22Rv1 (cell line): Measurements from ENCODE around the gene TRIM37.

Source experiments
- ZFX ChIP-seq: fragments of 450-650 bp; IDR thresholded peaks from 2 replicates; pipeline ENCODE4 v1.6.1; 2017; ENCODE audit warnings: antibody characterized with exemption, borderline replicate concordance
- TF ChIP-seq, protein P1 (sequence below): fragments of 450-650 bp; IDR thresholded peaks from 2 replicates; pipeline ENCODE4 v1.5.1; 2017; ENCODE audit warnings: mild to moderate bottlenecking

DNA sequence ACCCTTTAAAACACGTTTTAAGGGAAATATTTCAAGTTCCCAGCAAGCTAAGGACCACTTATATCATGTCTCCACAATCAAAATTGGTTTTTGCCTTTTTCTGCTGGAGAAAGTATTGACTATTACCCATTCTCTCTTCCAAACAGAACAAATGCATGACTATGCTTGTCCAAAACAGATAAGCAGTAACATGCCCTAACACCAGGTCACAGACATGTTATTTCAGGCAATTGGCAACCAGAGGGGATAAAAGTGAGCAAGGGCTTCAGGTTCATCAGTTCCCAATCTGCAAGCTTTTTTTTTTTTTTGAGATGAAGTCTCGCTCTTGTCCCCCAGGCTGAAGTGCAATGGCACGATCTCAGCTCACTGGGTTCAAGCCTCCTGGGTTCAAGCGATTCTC, 33.3 kb upstream of the TRIM37 start:
- TF ChIP-seq, protein P1, sequence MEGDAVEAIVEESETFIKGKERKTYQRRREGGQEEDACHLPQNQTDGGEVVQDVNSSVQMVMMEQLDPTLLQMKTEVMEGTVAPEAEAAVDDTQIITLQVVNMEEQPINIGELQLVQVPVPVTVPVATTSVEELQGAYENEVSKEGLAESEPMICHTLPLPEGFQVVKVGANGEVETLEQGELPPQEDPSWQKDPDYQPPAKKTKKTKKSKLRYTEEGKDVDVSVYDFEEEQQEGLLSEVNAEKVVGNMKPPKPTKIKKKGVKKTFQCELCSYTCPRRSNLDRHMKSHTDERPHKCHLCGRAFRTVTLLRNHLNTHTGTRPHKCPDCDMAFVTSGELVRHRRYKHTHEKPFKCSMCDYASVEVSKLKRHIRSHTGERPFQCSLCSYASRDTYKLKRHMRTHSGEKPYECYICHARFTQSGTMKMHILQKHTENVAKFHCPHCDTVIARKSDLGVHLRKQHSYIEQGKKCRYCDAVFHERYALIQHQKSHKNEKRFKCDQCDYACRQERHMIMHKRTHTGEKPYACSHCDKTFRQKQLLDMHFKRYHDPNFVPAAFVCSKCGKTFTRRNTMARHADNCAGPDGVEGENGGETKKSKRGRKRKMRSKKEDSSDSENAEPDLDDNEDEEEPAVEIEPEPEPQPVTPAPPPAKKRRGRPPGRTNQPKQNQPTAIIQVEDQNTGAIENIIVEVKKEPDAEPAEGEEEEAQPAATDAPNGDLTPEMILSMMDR: no peak
- TF ChIP-seq ZFX: no peak
